ENCODE measurements around the gene SLC4A5. TPM values are rescaled to one million over a fixed set of nuclear protein-coding genes. Genes with fewer than 3 reads are reported as not detected.

SLC4A5 gene
- total RNA-seq, 6 donors from 2014 or later: 3.2 to 47.1 (median 11.0) TPM

- 88 to 92% methylated on average over 2 of the region's 2 CpGs for WGBS, 2 donors
- no peaks in the 10 kb centered on the region for H3K27me3 ChIP-seq
- no peaks in the 10 kb centered on the region for H3K4me1 ChIP-seq
- TF ChIP-seq CTCF (IDR thresholded peaks at IDR 0.05) (no peak), POLR2A (IDR thresholded peaks at IDR 0.05) (no peak), POLR2AphosphoS5 (IDR thresholded peaks at IDR 0.05) (no peak), EP300 (IDR thresholded peaks at IDR 0.05) (no peak)
- no peak overlapping the region for H3K4me3 ChIP-seq
- H3K36me3 ChIP-seq: no peaks in the 10 kb centered on the region
- H3K27ac ChIP-seq: no peak overlapping the region
- no peak for DNase-seq
- peak in 1 of 2 donors; percentile 42 for ATAC-seq (ENCODE audit: low FRiP score in 2 of 2)
- H3K9me3 ChIP-seq: no peaks in the 10 kb centered on the region
Observed at GRCh38 chr2:74302865-74303264, 40.4 kb downstream of the SLC4A5 start.

- H3K27me3 ChIP-seq: no peaks in the 10 kb centered on the region
- no peak for DNase-seq
- H3K4me1 ChIP-seq: no peaks in the 10 kb centered on the region
- no peaks in the 10 kb centered on the region for H3K36me3 ChIP-seq
- WGBS, 2 donors: 96 to 100% methylated on average over 1 of the region's 1 CpG
- H3K4me3 ChIP-seq: no peak overlapping the region
- H3K27ac ChIP-seq: no peak overlapping the region
- ATAC-seq (ENCODE audit: low FRiP score in 2 of 2): no peak
- TF ChIP-seq CTCF (IDR thresholded peaks at IDR 0.05): no peak
- no peak for TF ChIP-seq EP300 (IDR thresholded peaks at IDR 0.05)
- TF ChIP-seq POLR2A (IDR thresholded peaks at IDR 0.05): no peak
- no peak for TF ChIP-seq POLR2AphosphoS5 (IDR thresholded peaks at IDR 0.05)
- H3K9me3 ChIP-seq: no peaks in the 10 kb centered on the region
Observed at GRCh38 chr2:74301262-74301661, 42.0 kb downstream of the SLC4A5 start.

- ATAC-seq (ENCODE audit: low FRiP score in 2 of 2): no peak
- Histone ChIP-seq H3K4me3 (no peak overlapping the region), H3K4me1 (no peaks in the 10 kb centered on the region), H3K36me3 (no peaks in the 10 kb centered on the region), H3K27me3 (no peaks in the 10 kb centered on the region), H3K9me3 (no peaks in the 10 kb centered on the region), H3K27ac (no peak overlapping the region)
- DNase-seq: no peak
- WGBS, 2 donors: 95% methylated on average over 2 of the region's 2 CpGs
- TF ChIP-seq EP300 (IDR thresholded peaks at IDR 0.05) (no peak), CTCF (IDR thresholded peaks at IDR 0.05) (no peak), POLR2AphosphoS5 (IDR thresholded peaks at IDR 0.05) (no peak), POLR2A (IDR thresholded peaks at IDR 0.05) (no peak)
Observed at GRCh38 chr2:74300506-74300905, 42.7 kb downstream of the SLC4A5 start.

GRCh38 chr2:74297950-74298349 lies 45.3 kb downstream of the SLC4A5 start:
- TF ChIP-seq EP300 (IDR thresholded peaks at IDR 0.05) (no peak), CTCF (IDR thresholded peaks at IDR 0.05) (no peak), POLR2A (IDR thresholded peaks at IDR 0.05) (no peak), POLR2AphosphoS5 (IDR thresholded peaks at IDR 0.05) (no peak)
- Histone ChIP-seq H3K4me1 (peaks cover 0 to 13% (median 5%) of the 10 kb centered on the region in 4 donors), H3K27me3 (no peaks in the 10 kb centered on the region), H3K27ac (peak overlapping the region in 1 of 4 donors; percentile 42), H3K9me3 (no peaks in the 10 kb centered on the region), H3K36me3 (no peaks in the 10 kb centered on the region), H3K4me3 (no peak overlapping the region)
- 89 to 93% methylated on average over 1 of the region's 1 CpG for WGBS, 2 donors
- DNase-seq (no peak), ATAC-seq (ENCODE audit: low FRiP score in 2 of 2) (no peak)

- ATAC-seq (ENCODE audit: low FRiP score in 2 of 2): no peak
- TF ChIP-seq CTCF (IDR thresholded peaks at IDR 0.05) (no peak), POLR2AphosphoS5 (IDR thresholded peaks at IDR 0.05) (no peak)
- Histone ChIP-seq H3K4me3 (no peak overlapping the region), H3K4me1 (peaks cover 0 to 18% (median 7%) of the 10 kb centered on the region in 4 donors), H3K9me3 (no peaks in the 10 kb centered on the region), H3K27me3 (no peaks in the 10 kb centered on the region), H3K36me3 (no peaks in the 10 kb centered on the region), H3K27ac (peak overlapping the region in 1 of 4 donors; percentile 42)
- no peak for DNase-seq
Observed at GRCh38 chr2:74297391-74297790, 45.8 kb downstream of the SLC4A5 start.

Data from upper lobe of left lung (tissue), 6 donors.